HEK293 (cell line): ENCODE results near the gene CD2AP.
A peak's percentile ranks its signal among the peaks of the same experiment; 100 is the strongest.

ENCODE experiments used
- GFI1B ChIP-seq: fragments of 450-650 bp; formaldehyde crosslinking; IDR thresholded peaks from 2 replicates; pipeline ENCODE4 v1.5.1; 2016; ENCODE audit warnings: missing biosample characterization, missing genetic modification characterization
- GLI2 ChIP-seq: fragments of 450-650 bp; formaldehyde crosslinking; IDR thresholded peaks from 2 replicates; pipeline ENCODE4; 2017; ENCODE audit warnings: missing biosample characterization, missing genetic modification characterization, low read depth, borderline replicate concordance
- KLF7 ChIP-seq: fragments of 450-650 bp; formaldehyde crosslinking; IDR thresholded peaks from 2 replicates; pipeline ENCODE4 v1.5.1; 2016; ENCODE audit warnings: missing biosample characterization, missing genetic modification characterization, borderline replicate concordance
- MYNN ChIP-seq: fragments of 450-650 bp; formaldehyde crosslinking; IDR thresholded peaks from 2 replicates; pipeline ENCODE4 v1.5.1; 2016; ENCODE audit warnings: missing biosample characterization, missing genetic modification characterization, borderline replicate concordance
- OSR2 ChIP-seq: fragments of 450-650 bp; formaldehyde crosslinking; IDR thresholded peaks from 2 replicates; pipeline ENCODE4 v1.5.1; 2016; ENCODE audit warnings: missing biosample characterization, missing genetic modification characterization
- WT1 ChIP-seq: fragments of 450-650 bp; formaldehyde crosslinking; IDR thresholded peaks from 2 replicates; pipeline ENCODE4 v1.5.1; 2016; ENCODE audit warnings: missing biosample characterization, missing genetic modification characterization
- ZBTB1 ChIP-seq: fragments of 450-650 bp; formaldehyde crosslinking; IDR thresholded peaks from 2 replicates; pipeline ENCODE4 v1.5.1; 2016; ENCODE audit warnings: missing biosample characterization, missing genetic modification characterization
- ZNF132 ChIP-seq: fragments of 450-650 bp; formaldehyde crosslinking; IDR thresholded peaks from 2 replicates; pipeline ENCODE4 v1.5.1; 2017; ENCODE audit warnings: missing biosample characterization, missing genetic modification characterization, borderline replicate concordance
- ZNF157 ChIP-seq: fragments of 450-650 bp; formaldehyde crosslinking; IDR thresholded peaks from 2 replicates; pipeline ENCODE4 v1.5.1; 2016; ENCODE audit warnings: missing biosample characterization, missing genetic modification characterization
- ZNF19 ChIP-seq: fragments of 450-650 bp; formaldehyde crosslinking; IDR thresholded peaks from 2 replicates; pipeline ENCODE4; 2016; ENCODE audit warnings: missing biosample characterization, missing genetic modification characterization, low read depth
- ZNF239 ChIP-seq: fragments of 450-650 bp; formaldehyde crosslinking; IDR thresholded peaks from 2 replicates; pipeline ENCODE4 v1.5.1; 2016; ENCODE audit warnings: missing biosample characterization, missing genetic modification characterization
- ZNF274 ChIP-seq, 2 experiments: fragments of 200-500 bp in 1 of 2; fragments of 450-650 bp in 1 of 2; sonication (Bioruptor generic) in 1 of 2; formaldehyde crosslinking in 1 of 2; IDR thresholded peaks; 2 replicates each; pipeline versions ENCODE4 v1.5.1 to v1.6.1; 2014 to 2016; ENCODE audit warnings: borderline replicate concordance in 1 of 2, inconsistent platforms in 1 of 2, low read length in 1 of 2, missing biosample characterization in 1 of 2, missing genetic modification characterization in 1 of 2
- ZNF302 ChIP-seq: fragments of 450-650 bp; formaldehyde crosslinking; IDR thresholded peaks from 2 replicates; pipeline ENCODE4 v1.5.1; 2016; ENCODE audit warnings: missing biosample characterization, missing genetic modification characterization, low read depth
- ZNF311 ChIP-seq: fragments of 450-650 bp; formaldehyde crosslinking; IDR thresholded peaks from 2 replicates; pipeline ENCODE4 v1.5.1; 2017; ENCODE audit warnings: missing biosample characterization, missing genetic modification characterization, borderline replicate concordance
- ZNF350 ChIP-seq: fragments of 450-650 bp; formaldehyde crosslinking; IDR thresholded peaks from 2 replicates; pipeline ENCODE4 v1.5.0; 2017; ENCODE audit warnings: missing biosample characterization, mild to moderate bottlenecking, missing genetic modification characterization
- ZNF391 ChIP-seq: fragments of 450-650 bp; formaldehyde crosslinking; IDR thresholded peaks from 2 replicates; pipeline ENCODE4 v1.5.1; 2016; ENCODE audit warnings: low read depth, missing biosample characterization, missing genetic modification characterization, borderline replicate concordance
- ZNF423 ChIP-seq: fragments of 450-650 bp; formaldehyde crosslinking; IDR thresholded peaks from 2 replicates; pipeline ENCODE4 v1.5.1; 2016; ENCODE audit warnings: missing biosample characterization, missing genetic modification characterization
- ZNF571 ChIP-seq: fragments of 450-650 bp; formaldehyde crosslinking; IDR thresholded peaks from 2 replicates; pipeline ENCODE4 v1.5.0; 2017; ENCODE audit warnings: missing biosample characterization, missing genetic modification characterization
- ZNF623 ChIP-seq: fragments of 450-650 bp; formaldehyde crosslinking; IDR thresholded peaks from 2 replicates; pipeline ENCODE4 v1.5.1; 2016; ENCODE audit warnings: missing biosample characterization, missing genetic modification characterization
- ZNF843 ChIP-seq: fragments of 450-650 bp; formaldehyde crosslinking; IDR thresholded peaks from 2 replicates; pipeline ENCODE4 v1.5.1; 2016; ENCODE audit warnings: missing biosample characterization, missing genetic modification characterization
- ZSCAN23 ChIP-seq: fragments of 450-650 bp; formaldehyde crosslinking; IDR thresholded peaks from 2 replicates; pipeline ENCODE4 v1.5.1; 2016; ENCODE audit warnings: missing biosample characterization, missing genetic modification characterization
- TF ChIP-seq, protein P1 (sequence below): fragments of 450-650 bp; formaldehyde crosslinking; IDR thresholded peaks from 2 replicates; pipeline ENCODE4 v1.5.1; 2017; ENCODE audit warnings: missing biosample characterization, missing genetic modification characterization
- TF ChIP-seq, protein P2 (sequence below): fragments of 450-650 bp; formaldehyde crosslinking; IDR thresholded peaks from 2 replicates; pipeline ENCODE4 v1.5.1; 2016; ENCODE audit warnings: missing biosample characterization, missing genetic modification characterization
- TF ChIP-seq, protein P3 (sequence below): fragments of 450-650 bp; formaldehyde crosslinking; IDR thresholded peaks from 2 replicates; pipeline ENCODE4 v1.5.1; 2016; ENCODE audit warnings: missing biosample characterization, missing genetic modification characterization, borderline replicate concordance
- TF ChIP-seq, protein P4 (sequence below): fragments of 450-650 bp; formaldehyde crosslinking; IDR thresholded peaks from 2 replicates; pipeline ENCODE4 v1.5.1; 2016; ENCODE audit warnings: missing biosample characterization, missing genetic modification characterization
- TF ChIP-seq, protein P5 (sequence below): fragments of 450-650 bp; IDR thresholded peaks from 2 replicates; pipeline ENCODE4 v1.5.1; 2018; ENCODE audit warnings: missing biosample characterization, missing genetic modification characterization

The CD2AP gene

DNA sequence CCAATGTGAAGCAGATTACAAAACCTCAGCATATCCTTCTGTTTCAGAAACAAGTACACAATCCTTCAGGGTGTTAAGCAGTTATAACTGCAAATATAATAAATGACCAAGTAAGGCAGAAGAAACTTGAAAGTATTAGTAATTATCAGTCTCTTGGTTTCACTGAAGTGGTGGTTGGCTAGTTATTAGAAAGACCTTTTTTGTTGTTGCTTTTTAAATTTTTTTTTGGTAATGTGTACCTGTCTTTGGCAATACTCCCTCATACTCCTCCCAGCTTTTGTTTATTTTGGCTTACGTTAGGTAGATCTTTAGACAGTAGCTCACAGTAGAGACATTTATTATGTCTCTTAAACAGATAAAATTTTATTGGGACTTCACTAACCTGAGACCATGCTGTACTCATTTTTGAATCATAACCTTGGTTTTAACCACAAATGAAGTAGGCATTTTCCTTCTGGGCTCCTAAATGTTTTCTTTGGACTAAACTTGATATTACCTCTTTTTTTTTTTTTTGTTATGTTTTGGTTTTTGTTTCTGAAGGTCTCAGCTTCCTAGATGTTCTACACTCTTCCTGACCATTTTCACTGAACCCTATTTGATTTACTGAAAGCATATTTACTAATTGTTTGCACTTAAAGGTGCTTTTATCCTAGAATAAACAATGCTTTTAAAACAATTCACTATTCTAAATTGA lies 6.4 kb downstream of the CD2AP start (continued):
- TF ChIP-seq, protein P1, sequence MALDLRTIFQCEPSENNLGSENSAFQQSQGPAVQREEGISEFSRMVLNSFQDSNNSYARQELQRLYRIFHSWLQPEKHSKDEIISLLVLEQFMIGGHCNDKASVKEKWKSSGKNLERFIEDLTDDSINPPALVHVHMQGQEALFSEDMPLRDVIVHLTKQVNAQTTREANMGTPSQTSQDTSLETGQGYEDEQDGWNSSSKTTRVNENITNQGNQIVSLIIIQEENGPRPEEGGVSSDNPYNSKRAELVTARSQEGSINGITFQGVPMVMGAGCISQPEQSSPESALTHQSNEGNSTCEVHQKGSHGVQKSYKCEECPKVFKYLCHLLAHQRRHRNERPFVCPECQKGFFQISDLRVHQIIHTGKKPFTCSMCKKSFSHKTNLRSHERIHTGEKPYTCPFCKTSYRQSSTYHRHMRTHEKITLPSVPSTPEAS = peak; percentile 28; the same call in 1 of the 2 replicates
- TF ChIP-seq ZNF274 (IDR thresholded peaks at IDR 0.05; ENCODE audit: low read length) (no peak), ZNF274 (tag by site-specific recombination; IDR thresholded peaks at IDR 0.05; ENCODE audit: borderline replicate concordance) (no peak), ZNF350 (tag by site-specific recombination) (no peak), ZNF302 (tag by site-specific recombination) (no peak), MYNN (no peak), GLI2 (peak; percentile 72; the same call in 1 of the 2 replicates), ZBTB1 (peak; percentile 27; the same call in 1 of the 2 replicates), ZNF19 (tag by site-specific recombination) (no peak), ZNF239 (no peak), ZNF311 (no peak), ZNF571 (tag by site-specific recombination) (no peak), KLF7 (tag by site-specific recombination) (peak; percentile 32; the same call in 1 of the 2 replicates), ZNF132 (tag by site-specific recombination) (no peak), ZNF843 (tag by site-specific recombination) (peak; percentile 99), ZNF423 (tag by site-specific recombination) (no peak), WT1 (peak; percentile 93), ZNF157 (tag by site-specific recombination) (no peak), GFI1B (tag by site-specific recombination) (peak; percentile 87), ZNF391 (no peak), ZNF623 (tag by site-specific recombination) (no peak), OSR2 (peak; percentile 97), ZSCAN23 (tag by site-specific recombination) (0 out of 2 replicates have a peak, but pooled peaks have one; percentile 23)
- TF ChIP-seq, protein P2, sequence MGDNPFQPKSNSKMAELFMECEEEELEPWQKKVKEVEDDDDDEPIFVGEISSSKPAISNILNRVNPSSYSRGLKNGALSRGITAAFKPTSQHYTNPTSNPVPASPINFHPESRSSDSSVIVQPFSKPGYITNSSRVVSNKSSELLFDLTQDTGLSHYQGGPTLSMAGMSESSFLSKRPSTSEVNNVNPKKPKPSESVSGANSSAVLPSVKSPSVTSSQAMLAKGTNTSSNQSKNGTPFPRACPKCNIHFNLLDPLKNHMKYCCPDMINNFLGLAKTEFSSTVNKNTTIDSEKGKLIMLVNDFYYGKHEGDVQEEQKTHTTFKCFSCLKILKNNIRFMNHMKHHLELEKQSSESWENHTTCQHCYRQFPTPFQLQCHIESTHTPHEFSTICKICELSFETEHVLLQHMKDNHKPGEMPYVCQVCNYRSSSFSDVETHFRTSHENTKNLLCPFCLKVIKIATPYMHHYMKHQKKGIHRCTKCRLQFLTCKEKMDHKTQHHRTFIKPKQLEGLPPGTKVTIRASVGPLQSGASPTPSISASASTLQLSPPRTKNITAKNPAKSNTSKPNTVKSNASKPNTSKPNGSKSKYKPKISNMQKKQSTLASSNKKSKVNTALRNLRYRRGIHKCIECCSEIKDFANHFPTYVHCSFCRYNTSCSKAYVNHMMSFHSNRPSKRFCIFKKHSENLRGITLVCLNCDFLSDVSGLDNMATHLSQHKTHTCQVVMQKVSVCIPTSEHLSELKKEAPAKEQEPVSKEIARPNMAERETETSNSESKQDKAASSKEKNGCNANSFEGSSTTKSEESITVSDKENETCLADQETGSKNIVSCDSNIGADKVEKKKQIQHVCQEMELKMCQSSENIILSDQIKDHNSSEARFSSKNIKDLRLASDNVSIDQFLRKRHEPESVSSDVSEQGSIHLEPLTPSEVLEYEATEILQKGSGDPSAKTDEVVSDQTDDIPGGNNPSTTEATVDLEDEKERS (tag by site-specific recombination) = no peak
- TF ChIP-seq, protein P3, sequence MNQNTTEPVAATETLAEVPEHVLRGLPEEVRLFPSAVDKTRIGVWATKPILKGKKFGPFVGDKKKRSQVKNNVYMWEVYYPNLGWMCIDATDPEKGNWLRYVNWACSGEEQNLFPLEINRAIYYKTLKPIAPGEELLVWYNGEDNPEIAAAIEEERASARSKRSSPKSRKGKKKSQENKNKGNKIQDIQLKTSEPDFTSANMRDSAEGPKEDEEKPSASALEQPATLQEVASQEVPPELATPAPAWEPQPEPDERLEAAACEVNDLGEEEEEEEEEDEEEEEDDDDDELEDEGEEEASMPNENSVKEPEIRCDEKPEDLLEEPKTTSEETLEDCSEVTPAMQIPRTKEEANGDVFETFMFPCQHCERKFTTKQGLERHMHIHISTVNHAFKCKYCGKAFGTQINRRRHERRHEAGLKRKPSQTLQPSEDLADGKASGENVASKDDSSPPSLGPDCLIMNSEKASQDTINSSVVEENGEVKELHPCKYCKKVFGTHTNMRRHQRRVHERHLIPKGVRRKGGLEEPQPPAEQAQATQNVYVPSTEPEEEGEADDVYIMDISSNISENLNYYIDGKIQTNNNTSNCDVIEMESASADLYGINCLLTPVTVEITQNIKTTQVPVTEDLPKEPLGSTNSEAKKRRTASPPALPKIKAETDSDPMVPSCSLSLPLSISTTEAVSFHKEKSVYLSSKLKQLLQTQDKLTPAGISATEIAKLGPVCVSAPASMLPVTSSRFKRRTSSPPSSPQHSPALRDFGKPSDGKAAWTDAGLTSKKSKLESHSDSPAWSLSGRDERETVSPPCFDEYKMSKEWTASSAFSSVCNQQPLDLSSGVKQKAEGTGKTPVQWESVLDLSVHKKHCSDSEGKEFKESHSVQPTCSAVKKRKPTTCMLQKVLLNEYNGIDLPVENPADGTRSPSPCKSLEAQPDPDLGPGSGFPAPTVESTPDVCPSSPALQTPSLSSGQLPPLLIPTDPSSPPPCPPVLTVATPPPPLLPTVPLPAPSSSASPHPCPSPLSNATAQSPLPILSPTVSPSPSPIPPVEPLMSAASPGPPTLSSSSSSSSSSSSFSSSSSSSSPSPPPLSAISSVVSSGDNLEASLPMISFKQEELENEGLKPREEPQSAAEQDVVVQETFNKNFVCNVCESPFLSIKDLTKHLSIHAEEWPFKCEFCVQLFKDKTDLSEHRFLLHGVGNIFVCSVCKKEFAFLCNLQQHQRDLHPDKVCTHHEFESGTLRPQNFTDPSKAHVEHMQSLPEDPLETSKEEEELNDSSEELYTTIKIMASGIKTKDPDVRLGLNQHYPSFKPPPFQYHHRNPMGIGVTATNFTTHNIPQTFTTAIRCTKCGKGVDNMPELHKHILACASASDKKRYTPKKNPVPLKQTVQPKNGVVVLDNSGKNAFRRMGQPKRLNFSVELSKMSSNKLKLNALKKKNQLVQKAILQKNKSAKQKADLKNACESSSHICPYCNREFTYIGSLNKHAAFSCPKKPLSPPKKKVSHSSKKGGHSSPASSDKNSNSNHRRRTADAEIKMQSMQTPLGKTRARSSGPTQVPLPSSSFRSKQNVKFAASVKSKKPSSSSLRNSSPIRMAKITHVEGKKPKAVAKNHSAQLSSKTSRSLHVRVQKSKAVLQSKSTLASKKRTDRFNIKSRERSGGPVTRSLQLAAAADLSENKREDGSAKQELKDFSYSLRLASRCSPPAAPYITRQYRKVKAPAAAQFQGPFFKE (tag by site-specific recombination) = no peak
- TF ChIP-seq, protein P4, sequence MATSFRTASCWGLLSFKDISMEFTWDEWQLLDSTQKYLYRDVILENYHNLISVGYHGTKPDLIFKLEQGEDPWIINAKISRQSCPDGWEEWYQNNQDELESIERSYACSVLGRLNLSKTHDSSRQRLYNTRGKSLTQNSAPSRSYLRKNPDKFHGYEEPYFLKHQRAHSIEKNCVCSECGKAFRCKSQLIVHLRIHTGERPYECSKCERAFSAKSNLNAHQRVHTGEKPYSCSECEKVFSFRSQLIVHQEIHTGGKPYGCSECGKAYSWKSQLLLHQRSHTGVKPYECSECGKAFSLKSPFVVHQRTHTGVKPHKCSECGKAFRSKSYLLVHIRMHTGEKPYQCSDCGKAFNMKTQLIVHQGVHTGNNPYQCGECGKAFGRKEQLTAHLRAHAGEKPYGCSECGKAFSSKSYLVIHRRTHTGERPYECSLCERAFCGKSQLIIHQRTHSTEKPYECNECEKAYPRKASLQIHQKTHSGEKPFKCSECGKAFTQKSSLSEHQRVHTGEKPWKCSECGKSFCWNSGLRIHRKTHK (tag by site-specific recombination) = no peak
- TF ChIP-seq, protein P5, sequence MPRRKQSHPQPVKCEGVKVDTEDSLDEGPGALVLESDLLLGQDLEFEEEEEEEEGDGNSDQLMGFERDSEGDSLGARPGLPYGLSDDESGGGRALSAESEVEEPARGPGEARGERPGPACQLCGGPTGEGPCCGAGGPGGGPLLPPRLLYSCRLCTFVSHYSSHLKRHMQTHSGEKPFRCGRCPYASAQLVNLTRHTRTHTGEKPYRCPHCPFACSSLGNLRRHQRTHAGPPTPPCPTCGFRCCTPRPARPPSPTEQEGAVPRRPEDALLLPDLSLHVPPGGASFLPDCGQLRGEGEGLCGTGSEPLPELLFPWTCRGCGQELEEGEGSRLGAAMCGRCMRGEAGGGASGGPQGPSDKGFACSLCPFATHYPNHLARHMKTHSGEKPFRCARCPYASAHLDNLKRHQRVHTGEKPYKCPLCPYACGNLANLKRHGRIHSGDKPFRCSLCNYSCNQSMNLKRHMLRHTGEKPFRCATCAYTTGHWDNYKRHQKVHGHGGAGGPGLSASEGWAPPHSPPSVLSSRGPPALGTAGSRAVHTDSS (tag by site-specific recombination) = no peak
